Endothelial cell (in vitro differentiated cells): ENCODE data around the gene UBAC1. TPM values are rescaled to one million over a fixed set of nuclear protein-coding genes. Genes with fewer than 3 reads are reported as not detected.

Source experiments
- DNase-seq: peaks from one replicate; pipeline ENCODE4 v3.0.0; 2021; ENCODE audit warnings: low spot score
- H3K27ac Mint-ChIP-seq: one replicate; pipeline ENCODE4 v1.8.0; 2021; ENCODE audit warnings: mixed read lengths, inconsistent platforms; ENCODE audit not compliant: unreplicated experiment
- H3K27me3 Mint-ChIP-seq: one replicate; pipeline ENCODE4 v1.8.0; 2021; ENCODE audit warnings: mild to moderate bottlenecking, moderate library complexity, mixed read lengths, inconsistent platforms; ENCODE audit not compliant: unreplicated experiment
- H3K36me3 Mint-ChIP-seq: one replicate; pipeline ENCODE4 v1.8.0; 2021; ENCODE audit warnings: mild to moderate bottlenecking, low read depth, mixed read lengths, inconsistent platforms; ENCODE audit not compliant: unreplicated experiment
- H3K4me1 Mint-ChIP-seq: one replicate; pipeline ENCODE4 v1.8.0; 2021; ENCODE audit warnings: mild to moderate bottlenecking, mixed read lengths, inconsistent platforms; ENCODE audit not compliant: unreplicated experiment
- H3K4me3 Mint-ChIP-seq: one replicate; pipeline ENCODE4 v1.8.0; 2021; ENCODE audit warnings: mild to moderate bottlenecking, mixed read lengths, inconsistent platforms; ENCODE audit not compliant: unreplicated experiment
- H3K9me3 Mint-ChIP-seq: one replicate; pipeline ENCODE4 v1.8.0; 2021; ENCODE audit warnings: mixed read lengths, inconsistent platforms; ENCODE audit not compliant: unreplicated experiment
- total RNA-seq: library from RNA; stranded (reverse); fragmentation: NEBNext Ultra II Directional; extraction: Animal tissue kit (Norgen Biotek cat#: 25700); gene quantifications from one replicate; pipeline ENCODE4 v1.2.1, GENCODE V29; 2021; ENCODE audit not compliant: unreplicated experiment
- TF ChIP-seq, protein P1 (sequence below): fragments of 200-600 bp; sonication (generic); IDR thresholded peaks from one replicate; pipeline ENCODE4 v1.5.0; 2021; ENCODE audit warnings: antibody characterized with exemption; ENCODE audit not compliant: unreplicated experiment

UBAC1 gene
- total RNA-seq, 1 donor from 2014 or later, result 46.8 TPM

DNA sequence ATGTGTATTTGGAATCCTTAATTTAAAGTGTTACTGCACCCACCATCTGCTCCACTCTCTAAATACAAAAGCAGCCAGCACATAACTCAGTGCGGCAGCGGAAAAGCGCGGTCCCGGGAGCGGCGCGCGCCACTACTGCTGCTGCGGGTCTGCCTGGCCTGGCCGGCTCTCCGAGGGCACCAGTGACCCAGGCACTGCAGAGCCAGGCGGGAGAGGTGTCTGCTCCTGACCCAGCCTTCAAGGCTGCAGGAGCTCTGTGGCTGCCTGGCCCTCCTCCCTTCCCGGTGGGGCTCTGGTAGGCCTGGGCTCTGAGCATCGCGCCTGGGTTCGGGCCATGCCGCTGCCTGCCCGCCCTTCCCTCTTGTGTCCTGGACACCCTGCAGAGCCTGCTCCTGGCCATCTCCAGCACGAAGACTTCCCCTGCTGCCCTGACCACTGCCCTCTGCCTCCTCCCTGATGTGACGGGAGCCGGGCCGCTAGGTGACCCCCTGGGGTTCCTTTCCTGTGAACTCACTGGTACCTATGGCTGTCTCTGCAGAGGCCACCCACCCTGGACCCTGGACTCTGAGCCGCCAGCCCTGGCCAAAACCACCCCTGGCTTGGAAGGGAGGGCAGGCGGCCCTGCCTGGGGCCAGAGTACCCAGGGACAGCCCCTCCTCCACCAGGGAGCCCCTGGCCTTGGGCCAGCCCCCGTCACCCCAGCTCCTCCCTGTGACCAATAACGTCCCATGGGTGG is 32.8 kb upstream of the UBAC1 start:
- TF ChIP-seq, protein P1, sequence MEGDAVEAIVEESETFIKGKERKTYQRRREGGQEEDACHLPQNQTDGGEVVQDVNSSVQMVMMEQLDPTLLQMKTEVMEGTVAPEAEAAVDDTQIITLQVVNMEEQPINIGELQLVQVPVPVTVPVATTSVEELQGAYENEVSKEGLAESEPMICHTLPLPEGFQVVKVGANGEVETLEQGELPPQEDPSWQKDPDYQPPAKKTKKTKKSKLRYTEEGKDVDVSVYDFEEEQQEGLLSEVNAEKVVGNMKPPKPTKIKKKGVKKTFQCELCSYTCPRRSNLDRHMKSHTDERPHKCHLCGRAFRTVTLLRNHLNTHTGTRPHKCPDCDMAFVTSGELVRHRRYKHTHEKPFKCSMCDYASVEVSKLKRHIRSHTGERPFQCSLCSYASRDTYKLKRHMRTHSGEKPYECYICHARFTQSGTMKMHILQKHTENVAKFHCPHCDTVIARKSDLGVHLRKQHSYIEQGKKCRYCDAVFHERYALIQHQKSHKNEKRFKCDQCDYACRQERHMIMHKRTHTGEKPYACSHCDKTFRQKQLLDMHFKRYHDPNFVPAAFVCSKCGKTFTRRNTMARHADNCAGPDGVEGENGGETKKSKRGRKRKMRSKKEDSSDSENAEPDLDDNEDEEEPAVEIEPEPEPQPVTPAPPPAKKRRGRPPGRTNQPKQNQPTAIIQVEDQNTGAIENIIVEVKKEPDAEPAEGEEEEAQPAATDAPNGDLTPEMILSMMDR, result no peak
- Mint-ChIP-seq H3K36me3 (no peaks in the 10 kb centered on the region), H3K4me1 (peaks cover 8% of the 10 kb centered on the region), H3K4me3 (no peak overlapping the region), H3K27ac (no peak overlapping the region), H3K9me3 (no peaks in the 10 kb centered on the region), H3K27me3 (peaks cover 5% of the 10 kb centered on the region)
- no peak for DNase-seq

DNA sequence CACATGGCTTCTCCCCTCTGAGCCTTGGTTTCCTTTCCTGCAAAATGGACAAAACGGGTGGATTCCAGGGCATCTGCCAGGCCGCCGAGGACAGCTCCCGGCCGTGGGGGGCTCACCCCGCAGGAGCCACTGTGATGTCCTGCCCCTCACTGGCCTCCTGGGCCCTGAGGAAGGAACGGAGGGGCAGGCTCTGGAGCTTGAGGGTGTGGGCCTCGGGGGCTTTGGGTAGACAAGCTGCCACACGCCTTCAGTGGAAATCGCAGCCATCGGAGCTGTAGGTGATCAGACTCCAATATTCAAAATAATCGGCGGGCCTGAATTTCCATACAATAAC is 32.2 kb upstream of the UBAC1 start:
- DNase-seq, result no peak
- Mint-ChIP-seq H3K27me3 (peaks cover 5% of the 10 kb centered on the region), H3K4me3 (no peak overlapping the region), H3K4me1 (peaks cover 8% of the 10 kb centered on the region), H3K27ac (no peak overlapping the region), H3K36me3 (no peaks in the 10 kb centered on the region), H3K9me3 (no peaks in the 10 kb centered on the region)
- TF ChIP-seq, protein P1, result no peak

DNA sequence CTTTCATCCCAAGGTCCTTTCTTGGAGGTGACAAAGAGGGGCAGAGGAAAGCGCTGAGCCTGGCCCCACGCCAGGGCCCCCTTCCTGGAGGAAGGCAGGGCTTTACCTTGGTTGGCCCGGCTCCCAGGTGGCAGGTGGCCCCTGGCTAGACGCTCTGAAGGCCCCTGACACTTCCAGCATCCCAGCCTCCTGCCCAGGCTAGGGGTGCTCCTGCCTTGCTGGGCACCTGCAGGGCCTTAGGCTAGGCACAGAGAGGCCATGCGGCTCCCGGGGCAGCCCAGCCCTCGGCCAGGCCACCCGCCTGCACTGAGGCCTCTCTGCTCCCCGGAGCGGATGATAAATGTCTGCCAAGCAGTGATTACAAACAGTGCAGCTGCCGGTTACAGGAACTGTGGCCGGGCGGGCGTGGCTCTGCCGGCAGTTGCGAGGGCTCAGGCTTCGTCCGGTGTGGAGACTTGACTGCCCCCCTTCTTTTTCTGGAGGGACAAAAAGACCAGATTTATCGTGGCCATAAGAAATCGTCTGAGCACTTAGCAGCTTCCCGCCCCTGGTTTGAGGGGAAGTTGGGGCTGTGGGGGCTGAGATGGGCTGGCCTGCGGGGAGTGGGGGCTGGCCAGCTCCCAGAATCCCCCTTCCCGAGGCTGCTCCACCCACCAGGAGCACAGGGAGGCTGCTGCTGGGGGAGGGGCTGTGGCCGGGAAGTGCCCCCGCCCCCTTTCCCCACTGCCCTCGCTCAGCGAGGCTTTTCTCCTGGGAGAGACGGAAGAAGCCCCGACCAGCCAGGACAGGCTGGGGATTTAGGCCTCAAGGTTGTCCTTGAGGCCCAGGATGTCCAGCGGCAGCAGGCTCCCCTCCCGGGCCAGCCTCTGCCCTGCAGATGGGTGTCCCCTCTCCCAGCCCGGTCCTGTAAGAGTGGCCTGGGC is 31.6 kb upstream of the UBAC1 start:
- H3K27ac Mint-ChIP-seq, result peak overlapping the region; percentile 80

GRCh38 chr9:135991771-135992170 is 30.6 kb upstream of the UBAC1 start:
- Mint-ChIP-seq H3K9me3 (no peaks in the 10 kb centered on the region), H3K27ac (peak overlapping the region; percentile 36), H3K4me1 (peaks cover 8% of the 10 kb centered on the region), H3K36me3 (no peaks in the 10 kb centered on the region), H3K27me3 (peaks cover 5% of the 10 kb centered on the region), H3K4me3 (peak overlapping the region; percentile 37)
- TF ChIP-seq, protein P1, result no peak
- DNase-seq, result no peak

More for the DNA sequence above, 31.6 kb upstream of the UBAC1 start:
- H3K27me3 Mint-ChIP-seq, result peaks cover 5% of the 10 kb centered on the region
- H3K4me1 Mint-ChIP-seq, result peaks cover 8% of the 10 kb centered on the region
- TF ChIP-seq, protein P1, result no peak
- no peaks in the 10 kb centered on the region for H3K9me3 Mint-ChIP-seq
- peak overlapping the region; percentile 31 for H3K4me3 Mint-ChIP-seq
- peak; percentile 76 for DNase-seq
- no peaks in the 10 kb centered on the region for H3K36me3 Mint-ChIP-seq
